ENCODE results near the gene KCNC1.

The KCNC1 gene

DNA sequence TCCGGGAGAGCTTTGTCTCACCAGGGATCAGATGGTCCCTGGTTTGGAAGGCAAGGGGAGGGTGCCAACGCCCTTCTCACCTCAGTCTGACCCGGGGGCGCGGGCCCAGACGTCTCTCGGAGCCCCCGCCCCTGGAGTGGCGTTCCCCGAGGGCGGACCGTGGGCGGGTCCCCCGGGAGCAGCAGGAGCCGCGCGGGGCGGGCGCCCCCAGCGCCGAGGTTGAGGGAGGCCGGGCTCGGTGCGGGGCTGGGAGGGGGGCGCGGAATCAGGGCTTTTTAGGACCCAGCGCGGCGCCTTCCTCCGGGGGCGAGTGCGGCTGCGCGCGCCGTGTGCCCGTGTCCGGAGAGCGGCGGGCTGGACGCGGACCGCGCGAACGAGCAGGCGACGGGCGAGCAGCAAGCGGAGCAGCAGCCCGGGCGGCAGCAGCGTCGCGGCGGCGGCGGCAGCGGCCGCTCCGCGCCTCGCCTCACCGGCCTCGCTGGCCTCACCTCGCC lies at the start of gene KCNC1:
TSS of gene KCNC1 (plus strand) at position 364 of the 494 bp plus-strand sequence. CDS start 1,222 bp downstream, outside the sequence.
- DNase-seq, result no peak

DNA sequence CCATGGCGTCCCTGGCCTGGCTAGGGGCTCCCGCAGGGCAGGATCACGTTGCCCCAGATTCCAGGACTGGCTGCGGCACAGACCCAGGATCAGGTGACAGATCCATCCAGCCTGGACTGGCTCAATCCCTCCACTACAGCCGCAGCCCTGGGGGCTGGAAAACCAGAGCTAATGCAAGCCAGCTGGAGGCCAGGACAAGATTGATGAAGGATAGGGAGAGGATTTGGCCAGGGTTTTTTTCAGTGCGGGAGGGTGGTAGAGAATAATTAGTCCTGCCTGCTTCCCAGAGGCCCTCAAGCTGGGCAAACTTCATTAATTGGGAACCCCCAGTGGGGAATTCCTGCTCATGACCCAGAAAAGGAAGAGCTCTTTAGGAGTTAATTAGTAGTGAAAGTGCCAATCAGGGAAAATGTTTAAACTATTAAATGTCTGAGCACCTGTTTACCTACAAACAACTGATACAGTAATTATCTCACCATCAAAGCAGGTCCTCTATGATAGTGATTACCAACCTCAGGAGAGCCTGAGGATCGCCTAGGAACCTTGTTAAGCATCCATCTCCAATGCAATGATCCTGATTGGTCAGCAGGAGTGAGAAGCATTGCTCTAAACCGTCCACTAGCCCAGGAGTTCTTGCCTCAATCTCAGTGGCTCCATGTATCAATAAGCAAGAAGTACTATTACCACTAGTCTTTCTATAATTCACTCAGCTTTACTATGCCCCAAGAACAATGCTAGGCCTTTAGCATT lies 48.2 kb upstream of the KCNC1 start:
- DNase-seq, result no peak

DNA sequence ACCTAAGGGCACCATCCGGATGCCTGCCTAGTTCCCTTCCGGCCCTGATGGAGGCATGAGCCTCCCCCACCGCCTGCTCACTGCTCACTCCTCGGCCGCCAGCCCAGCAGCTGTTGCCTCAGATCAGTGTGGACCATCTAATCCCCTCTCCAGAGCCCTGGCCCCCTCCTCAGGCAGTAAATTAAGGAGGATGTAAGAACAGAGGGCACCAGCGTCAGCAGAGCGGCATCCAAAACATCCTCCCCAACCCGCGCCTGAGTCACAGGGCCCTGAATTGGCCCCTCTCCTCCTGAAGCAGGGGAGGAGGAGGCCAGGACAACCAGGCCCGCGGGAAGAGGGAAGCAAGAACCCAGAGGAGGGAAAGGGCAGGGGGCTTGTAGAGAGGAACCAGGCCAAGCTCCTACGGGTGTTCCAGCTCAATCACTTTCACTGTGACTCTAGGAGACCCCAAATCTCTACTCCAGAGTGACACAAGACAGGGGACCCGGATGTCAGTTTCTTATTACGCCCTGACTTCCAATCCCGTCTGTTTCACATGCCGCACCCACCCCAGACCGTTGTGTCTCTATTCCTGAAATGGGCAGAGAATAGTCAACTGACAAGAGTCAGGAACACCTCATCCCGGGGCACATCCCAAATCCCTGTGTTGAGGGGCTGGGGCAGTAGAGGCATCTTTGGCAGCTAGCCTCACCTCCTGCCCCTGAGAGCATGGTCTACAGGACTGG lies 46.5 kb upstream of the KCNC1 start:
- no peak for DNase-seq

DNA sequence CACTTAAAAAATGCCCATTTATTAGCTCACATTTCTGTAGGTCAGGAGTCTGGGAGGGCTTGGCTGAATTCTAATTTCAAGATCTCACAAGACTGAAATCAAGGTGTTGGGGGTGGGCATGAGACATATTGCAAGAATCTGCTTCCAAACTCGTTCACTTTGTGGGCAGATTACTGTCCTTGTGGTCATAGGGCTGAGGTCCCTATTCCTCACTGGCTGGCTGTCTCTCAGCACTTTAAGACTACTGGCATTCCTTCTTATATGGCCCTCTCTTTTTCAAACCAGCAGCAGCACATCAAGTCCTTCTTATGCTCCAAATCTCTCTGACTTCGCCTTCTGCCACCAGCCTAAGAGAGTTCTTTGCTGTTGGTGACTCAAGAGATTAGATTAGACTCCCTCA lies 43.0 kb upstream of the KCNC1 start:
- DNase-seq, result no peak

DNA sequence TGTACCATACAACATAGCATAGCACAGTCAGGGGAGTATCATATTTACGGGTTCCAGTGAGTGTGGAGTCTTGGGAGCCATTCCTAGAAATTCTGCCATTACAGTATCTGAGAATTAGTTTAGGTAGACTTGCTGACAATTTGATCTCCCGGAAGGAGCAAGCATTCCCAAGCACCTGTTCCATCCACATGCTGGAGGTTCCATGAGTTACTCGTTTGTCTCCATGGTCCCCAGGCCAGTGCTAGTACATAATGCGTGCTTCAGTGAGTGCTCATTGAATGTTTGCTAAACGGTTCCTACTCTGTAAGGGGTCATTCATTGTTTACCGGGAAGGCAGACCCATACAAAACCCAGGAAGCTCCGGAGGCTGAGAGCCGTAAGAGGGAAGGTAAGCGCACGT lies 42.6 kb upstream of the KCNC1 start:
- DNase-seq, result no peak

DNA sequence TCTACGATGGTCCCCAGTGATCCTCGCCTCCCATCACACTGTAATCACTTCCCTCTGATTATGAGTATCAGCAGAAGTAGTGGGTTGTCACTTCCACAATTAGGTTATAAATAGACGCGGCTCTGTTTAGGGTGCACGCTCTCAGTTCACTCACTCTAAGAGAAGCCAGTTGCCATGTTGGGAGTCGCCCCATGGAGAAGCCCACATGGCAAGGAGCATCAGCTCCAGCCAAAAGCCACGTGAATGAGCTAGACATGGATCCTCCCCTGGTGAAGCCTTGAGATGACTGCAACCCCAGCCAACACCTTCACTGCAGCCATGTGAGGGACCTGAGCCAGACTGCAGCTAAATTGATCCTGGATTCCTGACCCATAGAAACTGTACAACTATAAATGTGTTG lies 41.6 kb upstream of the KCNC1 start:
- no peak for DNase-seq

DNA sequence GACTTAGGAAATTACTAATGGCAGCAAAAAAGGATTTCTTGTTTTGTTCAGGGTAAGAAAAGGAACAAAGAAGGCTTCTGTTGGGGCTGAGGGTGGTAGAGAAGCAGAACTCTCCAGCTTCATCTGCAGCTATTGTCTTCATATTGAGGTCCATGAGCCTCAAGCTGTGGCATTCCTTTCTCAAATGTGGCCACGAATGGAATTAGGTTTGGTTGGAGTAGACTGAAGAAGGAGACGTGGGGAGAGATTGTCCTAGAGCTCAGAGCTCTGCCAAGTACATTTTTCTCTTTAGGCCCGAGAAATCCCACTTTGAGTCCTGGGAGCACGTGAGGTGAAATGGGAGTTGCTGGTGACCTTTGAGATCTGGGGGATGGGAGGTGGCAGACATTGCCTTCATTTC lies 41.0 kb upstream of the KCNC1 start:
- DNase-seq, result no peak

DNA sequence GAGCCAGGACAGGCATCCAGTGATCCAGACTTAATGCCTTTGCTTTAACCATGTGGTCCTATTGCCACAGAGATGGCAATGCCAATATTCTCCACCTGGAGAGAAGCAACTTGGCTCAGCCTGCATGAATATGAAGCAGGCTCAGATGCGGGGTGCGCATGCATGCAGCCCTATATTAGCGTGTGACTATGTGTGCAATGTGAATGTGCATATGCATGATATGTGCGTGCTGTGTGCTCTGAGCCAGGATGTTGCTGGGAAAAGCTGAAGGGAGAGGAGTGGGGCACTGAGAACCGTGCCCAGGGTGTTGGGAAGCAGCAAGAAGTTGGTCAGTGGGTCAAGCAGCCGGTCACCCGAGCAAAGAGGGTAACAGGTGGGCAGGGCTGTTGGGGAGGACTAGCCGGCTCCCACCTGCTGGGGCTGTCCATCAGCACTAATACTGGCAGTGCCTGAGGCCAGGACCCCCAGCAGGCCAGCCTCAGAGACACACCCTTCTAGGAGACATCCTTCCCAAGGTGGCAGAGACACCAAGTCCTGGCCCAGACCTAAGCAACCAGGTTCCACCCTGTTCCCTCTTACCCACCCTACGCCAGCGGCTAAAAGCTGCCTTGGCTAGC lies 40.0 kb upstream of the KCNC1 start:
- no peak for DNase-seq

DNA sequence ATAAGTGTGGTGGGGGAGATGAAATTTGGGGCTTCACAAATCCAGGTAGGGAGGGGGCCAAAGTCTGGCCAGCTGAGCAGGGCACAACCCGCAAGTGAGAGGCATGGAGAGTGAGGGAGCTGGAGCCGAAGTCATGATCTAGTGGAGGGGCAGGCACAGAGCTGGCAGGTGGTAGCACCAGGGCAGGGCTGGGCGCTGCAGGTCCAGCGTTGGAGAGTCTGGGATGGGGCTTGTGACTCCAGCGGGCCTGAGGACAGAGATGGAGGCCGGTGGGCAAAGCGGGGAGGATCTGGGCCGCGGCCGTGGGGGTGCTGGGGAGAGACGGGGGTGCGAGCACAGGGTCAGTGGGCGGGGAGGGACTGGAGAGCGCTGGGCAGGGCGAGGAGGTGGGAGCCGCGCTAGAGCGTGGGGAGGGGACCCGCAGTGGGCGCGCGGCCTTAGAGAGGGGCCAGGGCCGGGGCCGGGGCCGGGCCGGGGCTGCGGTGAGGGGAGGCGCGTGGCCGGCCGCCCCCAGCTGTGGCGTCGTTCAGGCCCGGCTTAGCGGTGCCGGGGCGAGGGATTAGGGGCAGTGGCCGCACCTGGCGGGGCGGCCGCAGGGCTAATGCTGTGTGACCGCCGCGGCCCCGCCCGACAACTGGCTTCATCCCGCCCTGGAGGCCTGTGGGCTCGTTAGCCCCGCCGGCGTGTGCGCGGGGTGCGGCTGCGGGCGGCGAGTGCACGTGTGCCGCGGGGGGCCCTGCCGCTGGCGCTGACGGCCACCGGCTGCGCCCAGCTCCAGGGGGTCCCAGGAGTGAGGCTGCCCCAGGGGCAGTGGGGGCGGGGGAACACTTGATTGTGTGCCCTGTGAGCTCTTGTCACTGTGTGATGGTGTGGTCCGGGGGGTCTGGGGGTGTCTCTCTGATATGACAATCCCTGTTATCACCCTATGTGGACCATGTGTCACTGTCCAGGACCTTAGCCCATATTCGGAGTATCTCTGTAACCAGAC lies 38.8 kb upstream of the KCNC1 start:
- DNase-seq, result no peak

DNA sequence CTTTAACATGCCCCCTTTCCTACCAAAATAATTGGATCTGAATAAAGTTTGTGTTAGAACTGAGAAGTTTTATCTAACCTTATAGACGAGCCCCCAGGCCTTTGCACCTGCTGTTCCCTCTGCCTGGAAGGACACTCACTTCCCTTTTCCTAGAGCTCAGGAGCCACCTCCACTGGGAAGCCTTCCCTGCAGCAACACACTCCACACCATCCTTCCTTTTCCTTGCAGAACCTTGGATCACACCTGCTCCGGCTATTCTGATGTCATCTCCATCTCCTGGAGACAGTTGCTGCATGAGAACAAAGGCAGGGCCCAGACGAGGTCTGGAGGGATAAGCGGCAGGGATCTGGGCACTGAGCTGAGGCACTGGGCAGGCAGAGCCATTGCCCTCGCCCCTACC lies 37.8 kb upstream of the KCNC1 start:
- DNase-seq, result no peak

DNA sequence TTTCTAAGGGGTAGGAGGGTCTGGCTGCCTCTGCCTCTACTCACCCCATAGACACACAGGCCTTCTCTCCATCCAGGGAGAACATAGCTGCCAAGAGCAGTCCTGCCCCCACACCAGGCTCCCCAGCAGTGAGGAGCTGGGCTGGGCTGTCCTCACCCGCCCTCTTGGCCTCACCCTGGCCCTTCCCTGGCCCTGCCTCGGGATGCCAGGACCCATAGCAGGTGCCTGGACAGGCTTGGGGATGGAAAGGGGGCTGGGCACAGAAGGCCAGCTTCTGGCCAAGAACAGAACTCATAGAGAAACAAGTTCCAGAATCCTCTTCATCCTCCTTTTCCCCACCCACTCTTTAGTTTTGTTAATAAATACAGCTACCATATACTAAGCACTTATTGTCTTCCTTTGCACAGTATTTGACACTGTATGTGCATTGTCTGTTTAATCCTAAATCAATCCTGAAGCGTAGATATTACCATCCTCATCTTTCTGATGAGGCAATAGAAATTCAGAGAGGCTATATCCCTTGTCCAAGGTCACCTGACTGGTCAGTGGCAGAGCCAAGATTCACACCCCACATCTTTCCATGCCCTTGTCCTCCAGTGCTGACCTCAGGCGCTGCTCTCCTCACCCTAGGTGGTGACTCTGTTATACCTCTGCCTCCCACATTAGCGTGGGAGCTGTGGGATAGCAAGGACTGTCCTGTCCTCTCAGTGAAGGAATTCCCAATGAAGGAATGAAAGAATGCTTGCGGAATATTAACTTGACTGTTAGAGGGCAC lies 37.2 kb upstream of the KCNC1 start:
- no peak for DNase-seq

DNA sequence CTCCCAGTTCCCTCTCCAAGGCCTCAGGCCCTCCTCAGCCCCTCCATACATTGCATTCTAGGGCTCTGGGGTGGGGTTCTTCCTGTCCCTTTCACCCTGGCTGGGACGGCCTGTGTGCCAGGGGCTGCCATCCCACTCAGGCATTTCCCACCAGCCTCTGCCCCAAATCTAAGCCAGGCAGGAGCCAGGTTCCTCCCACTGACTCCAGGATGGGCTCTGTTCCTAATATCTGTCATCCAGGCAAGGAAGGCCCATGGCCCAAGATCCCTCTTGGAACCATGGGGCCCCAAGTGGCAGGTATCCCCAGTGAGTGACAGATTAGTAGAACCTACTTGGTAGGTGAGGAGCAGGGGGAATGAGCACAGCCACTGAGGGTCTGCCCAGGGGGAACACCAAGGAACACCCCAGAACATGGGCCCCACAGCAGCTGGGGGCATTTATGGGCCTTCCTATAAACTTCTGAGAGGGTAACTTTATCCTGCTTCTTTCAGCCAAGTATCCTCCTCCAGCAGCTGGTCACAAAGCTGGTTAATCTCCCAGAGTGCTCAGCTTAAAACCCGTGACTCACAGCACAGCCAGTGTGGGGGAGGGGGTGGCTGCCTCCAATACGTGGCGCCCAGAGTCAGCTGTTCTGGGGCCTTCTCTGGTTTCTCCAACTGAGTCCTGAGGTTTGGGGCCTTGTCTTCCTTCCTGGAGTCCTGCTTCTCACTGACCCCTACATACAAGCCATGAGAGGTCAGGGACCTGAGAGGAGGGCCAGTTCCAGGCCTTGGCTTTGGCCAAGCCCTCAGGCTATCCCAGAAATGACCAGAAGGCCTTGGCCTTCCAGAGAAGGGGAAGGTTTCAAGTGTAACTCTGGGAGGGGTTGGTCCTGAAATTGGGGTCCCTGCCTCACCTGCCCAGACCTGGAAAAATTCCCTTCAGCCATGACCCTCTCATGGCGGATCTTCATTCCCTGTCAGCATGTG lies 35.1 kb upstream of the KCNC1 start:
- DNase-seq, result no peak

DNA sequence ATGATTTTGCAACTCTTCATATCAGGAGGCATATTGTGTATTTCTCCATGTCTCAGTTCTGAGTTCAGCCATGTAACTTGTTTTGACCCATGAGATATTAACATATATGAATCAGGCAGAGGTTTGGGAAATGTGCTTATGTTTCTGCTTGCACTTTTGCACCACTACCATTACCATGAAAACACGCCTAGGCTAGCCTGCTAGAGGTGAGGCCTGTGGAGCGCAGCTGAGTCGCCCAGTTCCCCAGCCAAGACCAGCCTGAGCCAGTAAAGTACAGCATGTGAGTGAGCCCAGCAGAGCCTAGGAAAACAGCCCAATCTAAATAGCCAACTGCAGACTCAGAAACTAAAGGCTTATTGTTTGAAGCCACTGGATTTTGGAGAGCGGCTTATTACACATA lies 33.6 kb upstream of the KCNC1 start:
- DNase-seq, result no peak

DNA sequence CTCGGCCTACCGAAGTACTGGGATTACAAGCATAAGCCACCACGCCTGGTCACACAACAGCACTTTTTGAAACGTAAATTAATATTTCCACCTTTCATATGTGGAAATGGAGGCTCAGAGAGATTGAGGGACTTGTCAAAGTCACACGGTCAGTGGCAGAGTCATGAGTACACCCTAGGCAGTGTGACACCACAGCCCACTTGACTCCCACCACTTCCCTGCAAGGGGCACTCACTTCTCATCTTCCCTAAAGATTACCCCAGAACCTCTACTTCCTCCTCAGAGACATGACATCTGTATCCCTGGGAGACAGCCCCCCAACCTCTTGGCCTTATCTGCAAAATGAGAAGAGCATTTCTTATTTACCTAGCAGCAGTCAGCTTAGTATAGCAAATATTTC lies 31.7 kb upstream of the KCNC1 start:
- no peak for DNase-seq

DNA sequence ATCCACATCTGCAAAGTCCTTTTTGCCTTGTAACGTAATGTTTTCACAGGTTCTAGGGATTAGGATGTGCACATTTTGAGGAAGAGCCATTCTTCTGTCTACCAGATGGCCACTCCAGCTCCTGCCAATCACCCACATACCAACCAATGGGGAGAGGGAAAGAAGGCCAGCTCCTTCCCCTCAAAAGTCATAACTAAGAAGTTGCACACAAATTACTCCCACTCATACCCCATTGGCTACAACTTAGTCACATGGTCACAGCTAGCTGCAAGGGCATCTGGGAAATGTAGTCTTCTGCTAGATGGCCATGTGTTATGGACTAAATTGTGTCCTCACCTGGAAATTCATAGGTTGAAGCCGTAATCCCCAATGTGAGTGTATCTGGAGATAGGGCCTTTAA lies 30.6 kb upstream of the KCNC1 start:
- DNase-seq, result no peak

DNA sequence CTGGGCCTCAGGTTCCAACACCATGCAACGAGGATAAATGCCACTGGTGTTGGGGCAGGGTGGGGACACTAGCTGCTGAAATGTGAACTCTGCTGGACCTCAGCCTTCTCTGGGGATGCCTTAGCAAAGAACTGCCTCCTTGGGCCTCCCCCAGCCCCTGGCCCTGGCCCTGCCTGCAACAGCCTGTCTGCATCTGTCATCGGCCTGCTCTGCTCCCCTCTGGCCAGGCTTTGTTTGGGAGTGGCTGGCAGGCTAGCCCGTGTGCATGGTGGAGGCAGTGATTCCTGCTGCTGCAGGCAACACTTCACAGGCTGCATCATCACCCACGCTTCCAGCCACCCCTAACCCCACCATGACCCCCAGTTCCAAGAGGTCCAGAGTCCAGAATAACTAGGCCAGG lies 26.8 kb upstream of the KCNC1 start:
- no peak for DNase-seq

DNA sequence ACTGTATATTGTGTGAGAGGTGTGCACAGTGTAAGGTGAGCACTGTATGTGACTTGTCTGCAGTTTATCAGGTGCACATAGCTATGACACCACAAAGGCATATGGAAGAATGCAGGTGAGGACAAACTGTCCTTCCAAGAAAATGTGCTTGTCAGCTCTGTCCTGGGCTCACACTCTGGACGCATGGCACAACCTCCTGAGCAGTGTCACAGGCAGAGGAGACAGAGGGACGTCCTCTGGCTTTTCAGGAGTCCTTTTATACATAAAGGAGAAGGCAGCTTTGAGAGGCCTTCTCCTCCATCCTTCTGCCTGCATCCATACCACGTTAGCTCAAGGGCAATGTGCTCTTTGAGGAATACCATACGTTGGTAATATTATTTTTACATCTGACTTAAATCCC lies 22.7 kb upstream of the KCNC1 start:
- no peak for DNase-seq

DNA sequence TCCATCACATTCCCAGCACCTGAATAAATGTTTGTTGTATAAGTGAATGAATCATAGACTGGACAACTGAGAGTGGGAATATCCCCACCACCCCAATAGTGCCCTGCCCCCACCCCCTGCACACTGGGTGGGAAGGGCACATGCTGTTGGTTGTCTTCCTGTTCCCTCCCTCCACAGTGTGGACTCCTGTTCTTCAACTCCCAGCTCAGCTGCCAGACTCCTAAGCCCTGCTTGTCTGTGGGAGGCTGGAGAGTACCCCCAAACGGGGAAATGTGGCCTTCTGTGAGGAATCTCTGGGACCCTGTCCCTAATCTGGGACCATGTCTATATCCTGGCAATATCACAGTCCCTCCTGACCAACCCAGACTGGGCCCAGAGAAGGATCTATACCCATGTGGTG lies 20.7 kb upstream of the KCNC1 start:
- DNase-seq, result no peak

DNA sequence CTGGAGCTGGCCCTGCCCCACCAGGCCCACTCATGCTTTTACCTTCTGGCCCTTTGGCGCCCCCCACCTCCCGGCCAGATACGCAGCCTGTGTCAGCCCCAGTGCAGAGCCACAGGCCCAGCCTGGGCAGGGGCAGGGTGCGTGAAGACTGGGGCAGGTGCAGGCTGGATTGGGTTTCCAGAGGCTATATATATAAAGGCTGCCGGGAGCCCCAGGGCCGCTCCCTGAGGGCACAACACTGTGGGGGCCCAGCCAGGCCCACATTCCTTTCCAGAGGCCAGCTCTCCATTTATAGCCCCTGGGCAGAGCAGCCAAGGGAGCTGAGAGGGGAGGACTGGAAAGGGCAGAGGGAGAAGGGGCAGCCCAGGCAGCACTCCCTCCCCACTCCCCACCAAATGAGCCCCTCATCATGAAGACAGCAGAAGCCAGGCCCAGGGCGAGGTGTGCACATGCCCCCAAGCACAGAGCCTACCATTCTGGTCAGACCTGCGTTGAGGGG lies 20.2 kb upstream of the KCNC1 start:
- no peak for DNase-seq

DNA sequence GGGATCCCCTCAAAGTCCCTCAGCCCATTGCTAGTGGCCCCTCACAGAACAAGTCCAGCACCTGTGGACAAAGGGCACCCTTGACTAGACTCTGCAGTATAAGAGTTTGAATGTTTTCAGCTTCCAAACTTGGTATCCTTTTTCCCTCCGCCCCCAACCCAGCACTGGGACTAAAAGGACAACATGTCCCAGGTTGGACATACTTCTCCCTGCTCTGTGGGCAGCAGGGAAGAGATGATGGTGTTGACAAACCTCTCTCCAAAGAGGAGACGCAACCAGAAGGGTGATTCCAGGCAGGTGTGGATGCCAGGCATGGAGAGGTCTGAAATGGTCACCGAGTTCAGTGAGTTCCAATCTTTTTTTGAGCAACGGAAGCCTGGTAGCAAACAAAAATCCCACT lies 19.7 kb upstream of the KCNC1 start:
- DNase-seq, result no peak

DNA sequence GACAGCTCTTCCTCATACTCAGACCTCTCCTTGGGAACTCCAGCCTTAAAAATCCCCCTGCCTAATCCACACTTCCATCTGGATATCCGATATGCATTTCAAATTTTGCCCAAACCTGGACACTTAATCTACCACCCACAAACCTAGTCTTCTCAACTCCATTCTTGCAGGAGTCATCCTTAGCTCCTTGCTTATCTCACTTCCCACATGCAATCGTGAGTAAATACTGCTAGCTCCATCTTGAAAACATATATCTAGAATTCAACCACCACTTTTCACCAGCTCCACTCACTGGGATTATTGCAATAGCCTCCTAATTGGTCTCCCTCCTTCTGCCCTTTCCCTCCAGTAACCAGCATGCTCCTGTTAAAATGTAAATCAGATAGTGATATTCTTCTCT lies 17.8 kb upstream of the KCNC1 start:
- DNase-seq, result no peak
